Activated naive CD4-positive, alpha-beta T cell treated with anti-CD3 and anti-CD28 coated beads for 36 hours (primary cell): Measurements from ENCODE around the gene ST7. TPM values are rescaled to one million over a fixed set of nuclear protein-coding genes. Genes with fewer than 3 reads are reported as not detected.

ENCODE experiments used
- CTCF ChIA-PET: fragments of 350-600 bp; sonication (Branson Sonifier 250); formaldehyde crosslinking; loops from one replicate; lab custom pipeline; 2021; ENCODE audit warnings: antibody characterized with exemption; lab: Charles Lee
- DNase-seq: peaks from one replicate; pipeline ENCODE4 v3.0.0-alpha.2; 2020
- H3K27ac Mint-ChIP-seq: one replicate; pipeline ENCODE4 v1.8.0; 2021; ENCODE audit warnings: mild to moderate bottlenecking, mixed read lengths
- H3K27me3 Mint-ChIP-seq: one replicate; pipeline ENCODE4 v1.8.0; 2021; ENCODE audit warnings: low read depth, mixed read lengths
- H3K36me3 Mint-ChIP-seq: one replicate; pipeline ENCODE4 v1.8.0; 2021; ENCODE audit warnings: low read depth, mixed read lengths
- H3K4me1 Mint-ChIP-seq: one replicate; pipeline ENCODE4 v1.8.0; 2021; ENCODE audit warnings: low read depth, mixed read lengths
- H3K4me3 Mint-ChIP-seq: one replicate; pipeline ENCODE4 v1.8.0; 2021; ENCODE audit warnings: mild to moderate bottlenecking, moderate library complexity, mixed read lengths
- H3K9me3 Mint-ChIP-seq: one replicate; pipeline ENCODE4 v1.8.0; 2021; ENCODE audit warnings: mixed read lengths
- intact Hi-C: fragments of 100-400 bp; cut with micrococcal nuclease; formaldehyde crosslinking; loops from one replicate; pipeline ENCODE4 v1.15.1; 2023
- total RNA-seq, 2 experiments: library from RNA; stranded (reverse); gene quantifications; one replicate each; pipeline ENCODE4 v1.2.3, GENCODE V29; 2021

The ST7 gene
- total RNA-seq, 2 experiments from 2014 or later: 4.1 to 5.2 TPM

- no peaks in the 10 kb centered on the region for H3K27me3 Mint-ChIP-seq
- no peak overlapping the region for H3K27ac Mint-ChIP-seq
- intact Hi-C loops: loop anchor here (5.0 kb wide), 1 partner anchor 302 kb away; no protein-coding TSS in a partner anchor
- CTCF ChIA-PET: interaction anchor here (0.8 to 1.9 kb wide), 5 partner anchors 12 to 199 kb away, joined by 3 to 10 read pairs (median 4); no protein-coding TSS in a partner anchor
- no peak overlapping the region for H3K4me3 Mint-ChIP-seq
- no peaks in the 10 kb centered on the region for H3K9me3 Mint-ChIP-seq
- H3K4me1 Mint-ChIP-seq: no peaks in the 10 kb centered on the region
- DNase-seq: no peak
- peaks cover 8% of the 10 kb centered on the region for H3K36me3 Mint-ChIP-seq
Observed at GRCh38 chr7:117129521-117129955, 176.2 kb downstream of the ST7 start.

GRCh38 chr7:117130262-117130661 lies 177.0 kb downstream of the ST7 start:
- intact Hi-C loops: no loop called here
- no peak overlapping the region for H3K4me3 Mint-ChIP-seq

GRCh38 chr7:117132321-117133120 lies 179.2 kb downstream of the ST7 start:
- H3K36me3 Mint-ChIP-seq: peaks cover 8% of the 10 kb centered on the region
- no peak overlapping the region for H3K4me3 Mint-ChIP-seq
- H3K27me3 Mint-ChIP-seq: no peaks in the 10 kb centered on the region
- DNase-seq: no peak
- CTCF ChIA-PET: interaction anchor here (0.7 to 1.4 kb wide), 3 partner anchors 148 to 935 kb away, joined by 3 to 4 read pairs (median 3); no protein-coding TSS in a partner anchor
- H3K4me1 Mint-ChIP-seq: no peaks in the 10 kb centered on the region
- no peaks in the 10 kb centered on the region for H3K9me3 Mint-ChIP-seq
- no peak overlapping the region for H3K27ac Mint-ChIP-seq
- intact Hi-C loops: no loop called here

More at GRCh38 chr7:117130262-117130661, 177.0 kb downstream of the ST7 start:
- H3K36me3 Mint-ChIP-seq: peaks cover 8% of the 10 kb centered on the region
- H3K27me3 Mint-ChIP-seq: no peaks in the 10 kb centered on the region
- CTCF ChIA-PET: interaction anchor here (0.8 to 1.9 kb wide), 6 partner anchors 9 to 145 kb away, joined by 3 to 10 read pairs (median 3); no protein-coding TSS in a partner anchor
- H3K27ac Mint-ChIP-seq: no peak overlapping the region
- H3K9me3 Mint-ChIP-seq: no peaks in the 10 kb centered on the region
- no peak for DNase-seq
- H3K4me1 Mint-ChIP-seq: no peaks in the 10 kb centered on the region

- CTCF ChIA-PET: interaction anchor here (0.7 kb wide), 1 partner anchor 202 kb away, joined by 4 read pairs; no protein-coding TSS in a partner anchor
- Mint-ChIP-seq H3K4me1 (no peaks in the 10 kb centered on the region), H3K4me3 (no peak overlapping the region), H3K27me3 (no peaks in the 10 kb centered on the region), H3K27ac (no peak overlapping the region), H3K36me3 (peaks cover 8% of the 10 kb centered on the region), H3K9me3 (no peaks in the 10 kb centered on the region)
- DNase-seq: no peak
- intact Hi-C loops: no loop called here
Observed at GRCh38 chr7:117133125-117133524, 179.8 kb downstream of the ST7 start.

- CTCF ChIA-PET: interaction anchor here (0.8 to 1.5 kb wide), 4 partner anchors 9 to 218 kb away, joined by 3 to 5 read pairs (median 3); no protein-coding TSS in a partner anchor
- no peaks in the 10 kb centered on the region for H3K4me1 Mint-ChIP-seq
- H3K36me3 Mint-ChIP-seq: peaks cover 8% of the 10 kb centered on the region
- intact Hi-C loops: no loop called here
- H3K27me3 Mint-ChIP-seq: no peaks in the 10 kb centered on the region
- DNase-seq: no peak
- H3K27ac Mint-ChIP-seq: no peak overlapping the region
- no peaks in the 10 kb centered on the region for H3K9me3 Mint-ChIP-seq
- H3K4me3 Mint-ChIP-seq: no peak overlapping the region
Observed at GRCh38 chr7:117134411-117134810, 181.1 kb downstream of the ST7 start.

- no peak for DNase-seq
- H3K4me3 Mint-ChIP-seq: no peak overlapping the region
- peaks cover 8% of the 10 kb centered on the region for H3K36me3 Mint-ChIP-seq
- no peaks in the 10 kb centered on the region for H3K27me3 Mint-ChIP-seq
- H3K4me1 Mint-ChIP-seq: no peaks in the 10 kb centered on the region
- intact Hi-C loops: no loop called here
- no peak overlapping the region for H3K27ac Mint-ChIP-seq
- no peaks in the 10 kb centered on the region for H3K9me3 Mint-ChIP-seq
- CTCF ChIA-PET: interaction anchor here (0.8 to 1.8 kb wide), 6 partner anchors 8 to 218 kb away, joined by 3 to 8 read pairs (median 4); no protein-coding TSS in a partner anchor
Observed at GRCh38 chr7:117134889-117135552, 181.7 kb downstream of the ST7 start.

- H3K4me3 Mint-ChIP-seq: no peak overlapping the region
- H3K4me1 Mint-ChIP-seq: no peaks in the 10 kb centered on the region
- no peaks in the 10 kb centered on the region for H3K27me3 Mint-ChIP-seq
- H3K27ac Mint-ChIP-seq: no peak overlapping the region
- DNase-seq: no peak
- peaks cover 8% of the 10 kb centered on the region for H3K36me3 Mint-ChIP-seq
- CTCF ChIA-PET: interaction anchor here (0.5 to 1.8 kb wide), 4 partner anchors 9 to 147 kb away, joined by 3 to 8 read pairs (median 4); no protein-coding TSS in a partner anchor
- no peaks in the 10 kb centered on the region for H3K9me3 Mint-ChIP-seq
- intact Hi-C loops: no loop called here
Observed at GRCh38 chr7:117135553-117135891, 182.2 kb downstream of the ST7 start.

- H3K36me3 Mint-ChIP-seq: peaks cover 8% of the 10 kb centered on the region
- H3K27ac Mint-ChIP-seq: no peak overlapping the region
- no peak overlapping the region for H3K4me3 Mint-ChIP-seq
- intact Hi-C loops: no loop called here
- H3K9me3 Mint-ChIP-seq: no peaks in the 10 kb centered on the region
- no peaks in the 10 kb centered on the region for H3K27me3 Mint-ChIP-seq
- CTCF ChIA-PET: no interaction called here
- H3K4me1 Mint-ChIP-seq: no peaks in the 10 kb centered on the region
- DNase-seq: no peak
Observed at GRCh38 chr7:117137868-117138267, 184.6 kb downstream of the ST7 start.

- H3K9me3 Mint-ChIP-seq: no peaks in the 10 kb centered on the region
- no peak for DNase-seq
- no peaks in the 10 kb centered on the region for H3K4me1 Mint-ChIP-seq
- peaks cover 6% of the 10 kb centered on the region for H3K36me3 Mint-ChIP-seq
- intact Hi-C loops: no loop called here
- no peak overlapping the region for H3K27ac Mint-ChIP-seq
- no peaks in the 10 kb centered on the region for H3K27me3 Mint-ChIP-seq
- no peak overlapping the region for H3K4me3 Mint-ChIP-seq
- CTCF ChIA-PET: no interaction called here
Observed at GRCh38 chr7:117138495-117138894, 185.2 kb downstream of the ST7 start.

- Mint-ChIP-seq H3K27ac (no peak overlapping the region), H3K4me1 (no peaks in the 10 kb centered on the region), H3K27me3 (no peaks in the 10 kb centered on the region), H3K4me3 (no peak overlapping the region), H3K36me3 (peaks cover 5% of the 10 kb centered on the region), H3K9me3 (no peaks in the 10 kb centered on the region)
- no peak for DNase-seq
- CTCF ChIA-PET: no interaction called here
- intact Hi-C loops: no loop called here
Observed at GRCh38 chr7:117138981-117139380, 185.7 kb downstream of the ST7 start.

GRCh38 chr7:117139397-117139984 lies 186.2 kb downstream of the ST7 start:
- CTCF ChIA-PET: interaction anchor here (0.8 kb wide), 1 partner anchor 154 kb away, joined by 3 read pairs; no protein-coding TSS in a partner anchor
- DNase-seq: no peak
- intact Hi-C loops: no loop called here
- Mint-ChIP-seq H3K27me3 (no peaks in the 10 kb centered on the region), H3K4me1 (no peaks in the 10 kb centered on the region), H3K36me3 (peaks cover 4% of the 10 kb centered on the region), H3K9me3 (no peaks in the 10 kb centered on the region), H3K4me3 (no peak overlapping the region), H3K27ac (no peak overlapping the region)

GRCh38 chr7:117140921-117141320 lies 187.6 kb downstream of the ST7 start:
- CTCF ChIA-PET: no interaction called here
- H3K4me1 Mint-ChIP-seq: no peaks in the 10 kb centered on the region
- intact Hi-C loops: no loop called here

More at GRCh38 chr7:117140921-117141320, 187.6 kb downstream of the ST7 start:
- no peak for DNase-seq
- H3K36me3 Mint-ChIP-seq: peaks cover 4% of the 10 kb centered on the region
- H3K9me3 Mint-ChIP-seq: no peaks in the 10 kb centered on the region
- no peak overlapping the region for H3K27ac Mint-ChIP-seq
- H3K4me3 Mint-ChIP-seq: no peak overlapping the region
- no peaks in the 10 kb centered on the region for H3K27me3 Mint-ChIP-seq
